ENCODE data around the gene IL37. TPM values are rescaled to one million over a fixed set of nuclear protein-coding genes. Genes with fewer than 3 reads are reported as not detected.

The IL37 gene
- total and polyA plus RNA-seq, 2 donors (not counting 3 experiments of a cell fraction or from before 2014, with no cell fraction given), result not detected

DNA sequence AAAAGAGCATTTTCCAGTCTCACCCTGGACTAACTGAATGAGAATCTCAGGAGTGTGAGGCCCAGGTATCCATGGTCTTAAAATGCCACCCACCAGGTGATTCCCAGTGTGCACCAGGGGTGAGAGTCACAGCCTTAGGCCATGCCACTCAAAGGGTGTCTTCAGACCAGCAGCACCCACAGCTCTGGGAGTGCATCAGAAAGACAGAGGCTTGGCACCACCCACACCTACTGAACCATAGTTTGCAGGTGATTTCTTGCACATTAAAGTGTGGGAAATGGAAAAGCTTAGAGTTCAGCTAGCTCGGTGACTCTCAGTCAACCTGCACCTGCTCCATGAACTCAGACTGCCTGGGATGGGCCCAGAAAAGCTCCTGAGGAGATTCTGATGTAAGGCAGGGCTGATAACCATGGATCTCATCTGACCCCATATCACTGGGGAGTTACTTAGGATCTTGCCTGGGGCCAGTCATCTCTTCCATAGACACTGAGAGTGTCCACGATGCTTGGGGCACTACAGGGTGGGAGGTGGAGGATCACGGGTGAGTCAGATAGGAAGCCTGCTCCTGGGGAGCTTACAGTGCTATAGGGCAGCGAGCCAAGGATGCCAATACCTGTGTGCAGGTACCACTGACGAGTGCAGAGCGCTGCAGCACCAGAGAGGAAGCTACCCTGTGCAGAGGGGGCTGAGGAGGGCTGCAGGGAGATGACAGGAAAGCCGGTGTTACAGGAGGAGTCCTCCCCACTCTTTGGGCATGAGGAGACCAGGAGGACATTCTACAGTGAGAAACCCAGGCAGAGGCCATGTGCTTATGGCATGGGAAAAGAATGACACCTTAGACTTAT is 4.6 kb downstream of the IL37 start:
- POLR2A ChIA-PET, result no interaction called here
- intact Hi-C loops (cut with micrococcal nuclease) (no loop called here), dilution Hi-C loops (cut with MboI; ENCODE audit: extremely low pct_ligation_motif_present, low sequenced_read_pairs) (no loop called here)
- H3K9me3 ChIP-seq (replicated peaks; ENCODE audit: control insufficient read depth, insufficient read depth, low read length), result no peaks in the 10 kb centered on the region
- no peak for DNase-seq (ENCODE audit: low read depth, low spot score)
- no peak overlapping the region for H3K4me2 ChIP-seq (ENCODE audit: insufficient read depth, low read length)
- H3K36me3 ChIP-seq (ENCODE audit: control insufficient read depth in 2 of 2, extremely low read depth in 1 of 2, insufficient read depth in 2 of 2, low read length in 2 of 2), result no peaks in the 10 kb centered on the region
- H3K27me3 ChIP-seq (ENCODE audit: control insufficient read depth in 2 of 2, insufficient read depth in 2 of 2, low read length in 2 of 2), result peaks cover 11 to 14% of the 10 kb centered on the region in 2 experiments
- CTCF ChIA-PET, result interaction anchor here (1.4 kb wide), 1 partner anchor 26 kb away, joined by 5 read pairs; no protein-coding TSS in a partner anchor
- no peak for FAIRE-seq
- TF ChIP-seq MYC (IDR thresholded peaks at IDR 0.05; ENCODE audit: low read depth, low read length), result no peak
- no peak for TF ChIP-seq JUN (IDR thresholded peaks at IDR 0.05; ENCODE audit: borderline replicate concordance, insufficient read depth, insufficient read length, low read depth)
- TF ChIP-seq, protein P1, sequence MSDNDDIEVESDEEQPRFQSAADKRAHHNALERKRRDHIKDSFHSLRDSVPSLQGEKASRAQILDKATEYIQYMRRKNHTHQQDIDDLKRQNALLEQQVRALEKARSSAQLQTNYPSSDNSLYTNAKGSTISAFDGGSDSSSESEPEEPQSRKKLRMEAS (IDR thresholded peaks at IDR 0.05; ENCODE audit: insufficient read depth, insufficient read length), result no peak
- no peak for TF ChIP-seq POLR2A (IDR thresholded peaks at IDR 0.05; ENCODE audit: low read depth, low read length)
- TF ChIP-seq GATA2 (IDR thresholded peaks at IDR 0.05; ENCODE audit: insufficient read depth, insufficient read length, low read depth, low read length), result no peak
- no peak for TF ChIP-seq FOS (IDR thresholded peaks at IDR 0.05; ENCODE audit: borderline replicate concordance, insufficient read depth, low read length)
- TF ChIP-seq, protein P2, sequence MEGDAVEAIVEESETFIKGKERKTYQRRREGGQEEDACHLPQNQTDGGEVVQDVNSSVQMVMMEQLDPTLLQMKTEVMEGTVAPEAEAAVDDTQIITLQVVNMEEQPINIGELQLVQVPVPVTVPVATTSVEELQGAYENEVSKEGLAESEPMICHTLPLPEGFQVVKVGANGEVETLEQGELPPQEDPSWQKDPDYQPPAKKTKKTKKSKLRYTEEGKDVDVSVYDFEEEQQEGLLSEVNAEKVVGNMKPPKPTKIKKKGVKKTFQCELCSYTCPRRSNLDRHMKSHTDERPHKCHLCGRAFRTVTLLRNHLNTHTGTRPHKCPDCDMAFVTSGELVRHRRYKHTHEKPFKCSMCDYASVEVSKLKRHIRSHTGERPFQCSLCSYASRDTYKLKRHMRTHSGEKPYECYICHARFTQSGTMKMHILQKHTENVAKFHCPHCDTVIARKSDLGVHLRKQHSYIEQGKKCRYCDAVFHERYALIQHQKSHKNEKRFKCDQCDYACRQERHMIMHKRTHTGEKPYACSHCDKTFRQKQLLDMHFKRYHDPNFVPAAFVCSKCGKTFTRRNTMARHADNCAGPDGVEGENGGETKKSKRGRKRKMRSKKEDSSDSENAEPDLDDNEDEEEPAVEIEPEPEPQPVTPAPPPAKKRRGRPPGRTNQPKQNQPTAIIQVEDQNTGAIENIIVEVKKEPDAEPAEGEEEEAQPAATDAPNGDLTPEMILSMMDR (IDR thresholded peaks at IDR 0.05; ENCODE audit: extremely low read depth in 1 of 2, insufficient read depth in 1 of 2, low read depth in 1 of 2, low read length in 2 of 2), result no peak
- TF ChIP-seq POLR2AphosphoS5 (IDR thresholded peaks at IDR 0.05; ENCODE audit: insufficient read depth, low read depth, low read length), result no peak
- TF ChIP-seq EZH2 (IDR thresholded peaks at IDR 0.05; ENCODE audit: borderline replicate concordance, low read depth, low read length, severe bottlenecking), result no peak
- H3K27ac ChIP-seq (ENCODE audit: insufficient read depth, low read depth, low read length), result no peak overlapping the region
- H3K4me1 ChIP-seq (ENCODE audit: control insufficient read depth, extremely low read depth, insufficient read depth, low read length), result no peaks in the 10 kb centered on the region
- no peaks in the 10 kb centered on the region for H3K79me2 ChIP-seq (ENCODE audit: control insufficient read depth, insufficient read depth, low read length)
- no peaks in the 10 kb centered on the region for H4K20me1 ChIP-seq (replicated peaks; ENCODE audit: control insufficient read depth, extremely low read depth, insufficient read depth, low read length)
- no peak overlapping the region for H3K4me3 ChIP-seq (replicated peaks in 1 of 3; ENCODE audit: insufficient read depth in 1 of 3, low read depth in 1 of 3, low read length in 3 of 3)
- no peaks in the 10 kb centered on the region for H3K9me1 ChIP-seq (replicated peaks; ENCODE audit: control insufficient read depth, extremely low read depth, insufficient read depth, low read length)
- BruUV-seq (replicated peaks), result no TSS peak
- no peak overlapping the region for H2AFZ ChIP-seq (ENCODE audit: low read depth, low read length)
- no peak overlapping the region for H3K9ac ChIP-seq (replicated peaks; ENCODE audit: extremely low read depth, insufficient read depth, low read length)

All from endothelial cell of umbilical vein (primary cell).